Mucosa of descending colon (tissue), 3 donors: Measurements from ENCODE around the gene SUGP1. TPM values are rescaled to one million over a fixed set of nuclear protein-coding genes. Genes with fewer than 3 reads are reported as not detected.
A peak's percentile ranks its signal among the peaks of the same experiment; 100 is the strongest.

Experiments used
- ATAC-seq: fragments of 200-7000 bp; cut with Tn5 transposase; one replicate; pipeline ENCODE4 v1.9.1; 2020; ENCODE audit warnings: mild to moderate bottlenecking, moderate library complexity
- DNase-seq, 3 donors: peaks; one replicate each; pipeline ENCODE4 v3.0.0-alpha.2; 2020
- H3K36me3 ChIP-seq: fragments of 200-600 bp; one replicate; pipeline ENCODE4 v1.8.0; 2021; ENCODE audit warnings: low read depth, mild to moderate bottlenecking
- H3K4me1 ChIP-seq: fragments of 200-600 bp; one replicate; pipeline ENCODE4 v1.8.0; 2021; ENCODE audit warnings: low read depth, mild to moderate bottlenecking
- H3K4me3 ChIP-seq: fragments of 200-600 bp; one replicate; pipeline ENCODE4 v1.8.0; 2021; ENCODE audit warnings: mild to moderate bottlenecking
- H3K9me3 ChIP-seq: fragments of 200-600 bp; one replicate; pipeline ENCODE4 v1.8.0; 2021; ENCODE audit warnings: mild to moderate bottlenecking
- CTCF ChIP-seq: fragments of 200-600 bp; IDR thresholded peaks from one replicate; pipeline ENCODE4 v1.8.0; 2022; ENCODE audit warnings: antibody characterized with exemption, mild to moderate bottlenecking
- intact Hi-C, 2 donors: fragments of 100-400 bp; cut with DNase I in 1 of 2; cut with micrococcal nuclease in 1 of 2; formaldehyde crosslinking; loops; one replicate each; pipeline versions ENCODE4 v1.11.0 to v1.11.1; 2022; cut with DNase I, micrococcal nuclease
- total RNA-seq, 3 donors: library from RNA; stranded (reverse); fragmentation: NEBNext Ultra II Directional in 2 of 3; extraction: Animal tissue kit (Norgen Biotek cat#: 25700) in 2 of 3; gene quantifications; one replicate each; pipeline versions ENCODE4 v1.2.1 to v1.2.4, GENCODE V29; 2021 to 2023
- donor health status: DM: no; HTN: no; CAD: no; lungs with moderate emphysema.
- donor health status: DM: no; HTN: no; CAD: no.
- donor health status: DM: no; HTN: yes; CAD: no.

The SUGP1 gene
- total RNA-seq, 3 donors from 2014 or later = 41.0 to 46.7 (median 45.9) TPM

- ATAC-seq (peak; percentile 51), DNase-seq (no peak)
- H3K36me3 ChIP-seq = peaks cover 4% of the 10 kb centered on the region
- no peaks in the 10 kb centered on the region for H3K9me3 ChIP-seq
- no peak overlapping the region for H3K4me3 ChIP-seq
- no peak for TF ChIP-seq CTCF
- intact Hi-C loops = no loop called here
- H3K4me1 ChIP-seq = no peaks in the 10 kb centered on the region
These were observed 45.4 kb downstream of the SUGP1 start for GRCh38 chr19:19274716-19275565.

- TF ChIP-seq CTCF = no peak
- no peak for DNase-seq
These were observed 46.2 kb downstream of the SUGP1 start for GRCh38 chr19:19274146-19274545.

DNA sequence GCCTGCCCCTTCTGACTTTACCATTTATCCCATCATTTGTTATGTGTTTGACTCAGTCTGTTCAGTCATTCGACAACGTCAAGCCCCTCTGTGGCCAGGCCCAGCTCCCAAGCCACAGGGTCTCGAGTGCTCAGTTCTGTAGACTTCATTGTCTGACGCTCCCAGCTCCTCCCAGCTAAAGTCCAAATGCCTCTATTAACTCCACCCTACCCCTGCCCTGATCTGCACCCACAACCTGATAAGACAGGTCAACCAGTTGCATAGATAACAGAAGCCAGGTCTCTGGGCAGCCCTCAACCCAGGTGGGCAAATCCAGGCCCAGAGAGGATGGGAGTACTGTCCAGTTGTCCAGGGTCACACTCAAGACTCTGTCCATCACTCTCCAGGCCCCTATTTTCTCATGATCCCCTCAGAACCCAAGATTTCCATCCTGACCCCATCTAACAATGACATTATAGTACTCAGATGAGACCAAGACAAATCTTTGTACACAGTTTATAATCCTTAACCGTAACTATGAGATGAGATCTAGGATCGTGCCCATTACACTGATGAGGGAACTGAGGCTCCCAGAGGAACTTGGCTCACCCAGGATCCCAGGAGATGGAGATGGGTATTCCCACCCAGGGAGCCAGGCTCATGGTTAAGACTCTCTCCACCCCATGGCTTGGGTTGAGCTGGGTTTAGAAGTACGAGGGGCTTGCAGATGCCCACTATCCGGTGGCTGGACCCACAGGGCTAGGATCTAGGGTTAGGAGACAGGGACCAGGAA is 48.3 kb downstream of the SUGP1 start:
- no peak for TF ChIP-seq CTCF
- ATAC-seq (no peak), DNase-seq (no peak)
- Histone ChIP-seq H3K4me1 (no peaks in the 10 kb centered on the region), H3K9me3 (no peaks in the 10 kb centered on the region), H3K4me3 (no peak overlapping the region), H3K36me3 (peaks cover 4% of the 10 kb centered on the region)
- intact Hi-C loops = no loop called here

More at GRCh38 chr19:19274146-19274545, 46.2 kb downstream of the SUGP1 start:
- ATAC-seq = no peak
- intact Hi-C loops = no loop called here
- Histone ChIP-seq H3K4me3 (no peak overlapping the region), H3K36me3 (peaks cover 4% of the 10 kb centered on the region), H3K9me3 (no peaks in the 10 kb centered on the region), H3K4me1 (no peaks in the 10 kb centered on the region)

DNA sequence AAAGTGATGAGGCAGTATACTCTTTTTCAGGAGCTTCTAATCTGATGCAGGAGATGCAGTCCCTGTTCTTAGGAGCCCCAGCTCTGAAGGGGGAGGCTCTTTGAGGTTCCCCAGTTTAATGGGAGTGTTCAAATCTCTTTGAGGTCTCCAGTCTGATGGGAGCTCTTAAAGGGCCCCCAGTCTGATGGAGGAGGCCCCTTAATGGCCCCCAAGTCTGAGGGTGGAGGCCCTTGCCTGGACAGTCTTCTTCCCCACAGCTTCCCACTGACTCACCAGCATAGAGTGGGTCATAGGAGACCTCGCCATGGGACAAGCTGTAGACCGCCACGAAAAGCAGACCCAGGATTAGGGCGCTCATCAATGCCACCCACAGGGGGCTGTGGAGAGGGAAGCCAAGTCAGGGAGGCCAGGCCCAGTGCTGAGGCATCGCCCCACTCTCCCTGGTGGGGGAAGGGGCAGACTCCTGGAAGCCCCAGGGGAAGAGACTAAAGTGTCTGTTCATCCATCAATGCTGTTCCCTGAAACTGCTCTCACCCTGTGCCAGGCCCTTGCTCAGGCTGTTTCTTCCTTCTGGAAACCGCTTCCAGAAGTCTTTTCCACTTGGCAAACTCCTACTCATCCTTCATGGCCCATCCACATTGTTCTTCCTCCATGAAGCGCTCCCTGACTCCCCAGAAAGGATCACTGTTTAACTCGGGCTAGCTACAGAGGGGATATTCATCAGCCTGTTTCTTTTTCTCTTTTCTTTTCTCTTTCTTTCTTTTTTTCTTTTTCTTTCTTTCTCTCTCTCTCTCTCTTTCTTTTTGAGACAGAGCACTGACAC is 49.3 kb downstream of the SUGP1 start:
- Histone ChIP-seq H3K36me3 (no peaks in the 10 kb centered on the region), H3K4me1 (no peaks in the 10 kb centered on the region), H3K4me3 (no peak overlapping the region), H3K9me3 (no peaks in the 10 kb centered on the region)
- intact Hi-C loops = no loop called here
- no peak for DNase-seq
- no peak for TF ChIP-seq CTCF
- no peak for ATAC-seq

GRCh38 chr19:19269952-19270694 is 50.2 kb downstream of the SUGP1 start:
- no peak for ATAC-seq
- H3K36me3 ChIP-seq = no peaks in the 10 kb centered on the region
- intact Hi-C loops = no loop called here
- H3K9me3 ChIP-seq = no peaks in the 10 kb centered on the region
- no peak overlapping the region for H3K4me3 ChIP-seq
- H3K4me1 ChIP-seq = no peaks in the 10 kb centered on the region
- TF ChIP-seq CTCF = no peak
- no peak for DNase-seq
